A549 (cell line): ENCODE data around the gene M6PR. TPM values are rescaled to one million over a fixed set of nuclear protein-coding genes. Genes with fewer than 3 reads are reported as not detected.

Source experiments
- ATAC-seq, 2 experiments: fragments of 200-7000 bp in 1 of 2; fragments of >200 bp in 1 of 2; cut with Nextera tagmentation in 1 of 2; cut with Tn5 transposase in 1 of 2; 3 replicates each; pipeline versions ENCODE4 v1.8.0 to v1.9.1; 2018 to 2020; ENCODE audit warnings: mild to moderate bottlenecking in 1 of 2, moderate library complexity in 1 of 2
- CTCF ChIA-PET: fragments of 300-600 bp; sonication (Branson Sonifier 250); formaldehyde crosslinking; extraction: SDS; loops from one replicate; lab custom pipeline; 2021; ENCODE audit warnings: antibody characterized with exemption, inconsistent platforms; lab: Yijun Ruan, JAX
- POLR2A ChIA-PET: fragments of 350-600 bp; formaldehyde crosslinking; extraction: SDS; loops from one replicate; lab custom pipeline; 2021; ENCODE audit warnings: antibody characterized with exemption, inconsistent platforms; lab: Yijun Ruan, JAX
- DNase-seq, 2 experiments: peaks; one replicate each; pipeline versions ENCODE4 v3.0.0 to v3.0.0-alpha.2; 2011 to 2016; ENCODE audit warnings: low read depth in 1 of 2, low spot score in 1 of 2
- FAIRE-seq: peaks from 2 replicates; lab custom pipeline; 2011; peaks lifted over from hg19 to GRCh38; lab: Jason Lieb, UNC
- H3K27ac ChIP-seq, 2 experiments: fragments of >200 bp; sonication (Bioruptor Twin); formaldehyde crosslinking; 3 replicates each; pipeline ENCODE4 v1.5.1; 2016 to 2017
- H3K4me1 ChIP-seq: fragments of >200 bp; sonication (Bioruptor Twin); formaldehyde crosslinking; 3 replicates; pipeline ENCODE4 v1.6.1; 2016
- H3K4me2 ChIP-seq: fragments of >200 bp; sonication (Bioruptor Twin); formaldehyde crosslinking; 3 replicates; pipeline ENCODE4 v1.6.1; 2016
- H3K4me3 ChIP-seq: fragments of >200 bp; sonication (Bioruptor Twin); formaldehyde crosslinking; 3 replicates; pipeline ENCODE4 v1.5.1; 2016
- H3K9me3 ChIP-seq: fragments of >200 bp; sonication (Bioruptor Twin); formaldehyde crosslinking; 3 replicates; pipeline ENCODE4 v1.6.1; 2016
- BHLHE40 ChIP-seq: IDR thresholded peaks from 2 replicates; pipeline ENCODE4 v1.6.1; 2012; ENCODE audit warnings: low read depth, low read length, inconsistent platforms
- CBX2 ChIP-seq: fragments of 200-600 bp; sonication (generic); IDR thresholded peaks from 2 replicates; pipeline ENCODE4 v1.6.1; 2016; ENCODE audit warnings: low read depth, mild to moderate bottlenecking, borderline replicate concordance
- CHD4 ChIP-seq: fragments of 200-600 bp; sonication (generic); IDR thresholded peaks from 2 replicates; pipeline ENCODE4 v1.6.1; 2016; ENCODE audit warnings: antibody characterized with exemption, mild to moderate bottlenecking, borderline replicate concordance
- CTCF ChIP-seq: fragments of >200 bp; sonication (Bioruptor Twin); formaldehyde crosslinking; IDR thresholded peaks from 3 replicates; pipeline ENCODE4 v1.5.1; 2016
- FOSB ChIP-seq: fragments of 250-450 bp; sonication (Bioruptor Pico); IDR thresholded peaks from 2 replicates; pipeline ENCODE4 v1.5.0; 2020; ENCODE audit warnings: mild to moderate bottlenecking, moderate library complexity
- FOSL2 ChIP-seq, 2 experiments: fragments of 450-650 bp in 1 of 2; fragments of >200 bp in 1 of 2; sonication (Bioruptor Twin) in 1 of 2; formaldehyde crosslinking; IDR thresholded peaks; 2 replicates each; pipeline versions ENCODE4 v1.5.0 to v1.6.1; 2016 to 2020; ENCODE audit warnings: mild to moderate bottlenecking in 1 of 2, moderate library complexity in 1 of 2
- FOXS1 ChIP-seq: fragments of 250-450 bp; sonication (Bioruptor Pico); IDR thresholded peaks from 2 replicates; pipeline ENCODE4 v1.5.0; 2020; ENCODE audit warnings: mild to moderate bottlenecking, moderate library complexity
- HDAC2 ChIP-seq: fragments of 200-600 bp; sonication (generic); IDR thresholded peaks from 2 replicates; pipeline ENCODE4 v1.6.1; 2016
- HOXB13 ChIP-seq: fragments of 250-450 bp; sonication (Bioruptor Pico); IDR thresholded peaks from 2 replicates; pipeline ENCODE4 v1.5.0; 2020; ENCODE audit warnings: low read depth, mild to moderate bottlenecking, moderate library complexity
- KDM1A ChIP-seq: fragments of 200-600 bp; sonication (generic); IDR thresholded peaks from 2 replicates; pipeline ENCODE4 v1.6.1; 2016; ENCODE audit warnings: low read depth, mild to moderate bottlenecking
- NFE2L2 ChIP-seq: fragments of 150-350 bp; conservative IDR thresholded peaks from 2 replicates; pipeline ENCODE4 v1.6.1; 2014; ENCODE audit warnings: low read length
- PBX3 ChIP-seq: IDR thresholded peaks from 2 replicates; pipeline ENCODE4 v1.6.1; 2012
- PHF8 ChIP-seq: fragments of 200-600 bp; sonication (generic); IDR thresholded peaks from 2 replicates; pipeline ENCODE4 v1.6.1; 2016; ENCODE audit warnings: low read depth, mild to moderate bottlenecking, antibody characterized with exemption, moderate library complexity, borderline replicate concordance
- POLR2A ChIP-seq: IDR thresholded peaks from 2 replicates; pipeline ENCODE4 v1.6.1; 2012; ENCODE audit warnings: mild to moderate bottlenecking, low read length
- RAD21 ChIP-seq, 2 experiments: fragments of >200 bp in 1 of 2; sonication (Bioruptor Twin) in 1 of 2; formaldehyde crosslinking in 1 of 2; IDR thresholded peaks in 1 of 2; conservative IDR thresholded peaks in 1 of 2; 2 replicates in 1 of 2; 3 replicates in 1 of 2; pipeline ENCODE4 v1.6.1; 2012 to 2018; ENCODE audit warnings: inconsistent platforms in 1 of 2
- RCOR1 ChIP-seq: fragments of 150-350 bp; IDR thresholded peaks from 2 replicates; pipeline ENCODE4 v1.6.1; 2014; ENCODE audit warnings: antibody characterized with exemption, low read length, low read depth
- TFCP2L1 ChIP-seq: fragments of 250-450 bp; sonication (Bioruptor Pico); IDR thresholded peaks from 2 replicates; pipeline ENCODE4 v1.5.0; 2021; ENCODE audit warnings: mild to moderate bottlenecking
- USF2 ChIP-seq: fragments of 450-650 bp; IDR thresholded peaks from 2 replicates; pipeline ENCODE4 v1.6.1; 2014; ENCODE audit warnings: antibody characterized with exemption
- ZFP36 ChIP-seq: fragments of 450-650 bp; IDR thresholded peaks from 2 replicates; pipeline ENCODE4 v1.6.1; 2014; ENCODE audit warnings: borderline replicate concordance; ENCODE audit not compliant: partially characterized antibody
- ZNF302 ChIP-seq: fragments of 250-450 bp; sonication (Bioruptor Pico); IDR thresholded peaks from 2 replicates; pipeline ENCODE4 v1.9.0; 2021; ENCODE audit warnings: inconsistent platforms, mild to moderate bottlenecking, moderate library complexity
- WGBS: methylation state at CpG from one replicate; pipeline ENCODE4 v1.1.6; 2017; ENCODE audit errors: missing lambda C conversion rate; 5-methylcytosine and 5-hydroxymethylcytosine counted together
- polyA plus RNA-seq, 4 experiments: library from polyadenylated mRNA; depleted of rRNA in 3 of 4; stranded (reverse); fragments of >200 nt; fragmentation: RNase III in 1 of 4; extraction: RNeasy Plus Mini Kit Qiagen cat#74134 plus additional on column Dnase treatment in 1 of 4; gene quantifications; 2 replicates in 3 of 4; 3 replicates in 1 of 4; pipeline ENCODE4 v1.2.3, GENCODE V29; 2011 to 2017

Gene M6PR
- polyA plus RNA-seq, 2 of the 4 experiments (the other 2 are of a cell fraction) = 162 to 187 TPM

- no peak for FAIRE-seq
- TF ChIP-seq PBX3 (no peak), HDAC2 (no peak), NFE2L2 (no peak), CTCF (no peak)
- CTCF ChIA-PET = interaction anchor here (0.6 to 1.4 kb wide), 2 partner anchors 16 to 40 kb away, joined by 3 to 4 read pairs; partner anchors contain the start of gene M6PR
Measured at GRCh38 chr12:8989413-8989812, 40.0 kb upstream of the M6PR start, which contains the start of gene KLRG1. Gene KLRG1, plus strand, starts transcription at chr12:8989546. Its CDS starts 90 bp downstream, at chr12:8989636.

GRCh38 chr12:8987685-8988084 lies 38.2 kb upstream of the M6PR start:
- H3K9me3 ChIP-seq = no peaks in the 10 kb centered on the region
- TF ChIP-seq FOSL2 (IDR thresholded peaks at IDR 0.05) (no peak), FOSL2 (CRISPR knock-in tag; IDR thresholded peaks at IDR 0.05) (no peak), RAD21 (conservative IDR thresholded peaks at IDR 0.05 in 1 of 2, IDR thresholded peaks at IDR 0.05 in 1 of 2) (no peak), HOXB13 (CRISPR knock-in tag) (no peak), FOXS1 (CRISPR knock-in tag) (no peak), FOSB (CRISPR knock-in tag) (no peak), CBX2 (no peak), TFCP2L1 (CRISPR knock-in tag) (no peak), USF2 (no peak), HDAC2 (no peak), ZNF302 (no peak), CHD4 (no peak), POLR2A (no peak), BHLHE40 (no peak), KDM1A (no peak), PHF8 (no peak)
- TF ChIP-seq, all 56 proteins: peak for 0
- ChIA-PET POLR2A (no interaction called here), CTCF (interaction anchor here (0.6 to 0.8 kb wide), 2 partner anchors 37 to 443 kb away, joined by 3 read pairs; no protein-coding TSS in a partner anchor)
- no peak overlapping the region for H3K4me3 ChIP-seq
- no peak overlapping the region for H3K27ac ChIP-seq
- H3K4me1 ChIP-seq = no peaks in the 10 kb centered on the region
- H3K4me2 ChIP-seq = no peak overlapping the region
- WGBS = 36% methylated on average over 1 of the region's 1 CpG
- no peak for ATAC-seq
- no peak for DNase-seq
- FAIRE-seq = no peak

More at GRCh38 chr12:8989413-8989812, 40.0 kb upstream of the M6PR start, which contains the start of gene KLRG1:
- Histone ChIP-seq H3K4me1 (no peaks in the 10 kb centered on the region), H3K9me3 (no peaks in the 10 kb centered on the region), H3K4me3 (no peak within 1 kb of the TSS), H3K27ac (no peak within 1 kb of the TSS), H3K4me2 (no peak within 1 kb of the TSS)
- WGBS = 83% methylated on average over 2 of the region's 2 CpGs
- no peak for DNase-seq
- POLR2A ChIA-PET = no interaction called here
- ATAC-seq = no peak

GRCh38 chr12:8987163-8987562 lies 37.7 kb upstream of the M6PR start:
- DNase-seq = no peak
- CTCF ChIA-PET = no interaction called here
- H3K9me3 ChIP-seq = no peaks in the 10 kb centered on the region

More at GRCh38 chr12:8987163-8987562, 37.7 kb upstream of the M6PR start:
- FAIRE-seq (no peak), ATAC-seq (no peak)
- no peak overlapping the region for H3K27ac ChIP-seq
- no peak overlapping the region for H3K4me2 ChIP-seq
- no peaks in the 10 kb centered on the region for H3K4me1 ChIP-seq
- POLR2A ChIA-PET = no interaction called here
- TF ChIP-seq ZFP36 = no peak
- no peak for TF ChIP-seq TFCP2L1 (CRISPR knock-in tag)
- TF ChIP-seq RCOR1 = no peak
- H3K4me3 ChIP-seq = no peak overlapping the region
